IMR-90 (cell line): Measurements from ENCODE around the gene CCN5. TPM values are rescaled to one million over a fixed set of nuclear protein-coding genes. Genes with fewer than 3 reads are reported as not detected.

Source experiments
- ATAC-seq: fragments of 200-7000 bp; cut with Tn5 transposase; 2 replicates; pipeline ENCODE4 v1.9.1; 2020; ENCODE audit warnings: low read depth, mild to moderate bottlenecking, moderate library complexity
- BruUV-seq: library from RNA; stranded (reverse); fragments of 400-500 nt; replicated peaks from 2 replicates; lab custom pipeline; 2021; lab: Mats Ljungman, UMichigan
- CTCF ChIA-PET: fragments of 300-600 bp; formaldehyde crosslinking; extraction: SDS; loops from one replicate; lab custom pipeline; 2021; ENCODE audit warnings: antibody characterized with exemption; lab: Yijun Ruan, JAX
- POLR2A ChIA-PET: fragments of 300-600 bp; sonication (Branson Sonifier 250); formaldehyde crosslinking; loops from one replicate; lab custom pipeline; 2022; ENCODE audit warnings: antibody characterized with exemption; ENCODE audit not compliant: unreplicated experiment; lab: Charles Lee
- DNase-seq: peaks from one replicate; pipeline ENCODE4 v3.0.0; 2013
- H2AFZ ChIP-seq: replicated peaks from 2 replicates; pipeline ENCODE3; 2013; ENCODE audit warnings: low read length, mild to moderate bottlenecking; ENCODE audit not compliant: poor library complexity
- H2AK5ac ChIP-seq: 2 replicates; pipeline ENCODE4 v1.6.1; 2013; ENCODE audit warnings: low read depth, low read length, inconsistent platforms
- H2AK9ac ChIP-seq: replicated peaks from 2 replicates; pipeline ENCODE3; 2013; ENCODE audit warnings: mild to moderate bottlenecking, low read depth, low read length, moderate library complexity; ENCODE audit not compliant: poor library complexity
- H2BK120ac ChIP-seq: 2 replicates; pipeline ENCODE4 v1.6.1; 2013; ENCODE audit warnings: low read depth, low read length, inconsistent platforms
- H2BK15ac ChIP-seq: 3 replicates; pipeline ENCODE4 v1.6.1; 2013; ENCODE audit warnings: low read depth, low read length, inconsistent platforms
- H2BK20ac ChIP-seq: 2 replicates; pipeline ENCODE4 v1.6.1; 2013; ENCODE audit warnings: low read depth, mild to moderate bottlenecking, inconsistent platforms, low read length, moderate library complexity
- H2BK5ac ChIP-seq: 2 replicates; pipeline ENCODE4 v1.6.1; 2013; ENCODE audit warnings: mild to moderate bottlenecking, low read depth, low read length, inconsistent platforms; ENCODE audit not compliant: poor library complexity, severe bottlenecking
- H3K14ac ChIP-seq: replicated peaks from 2 replicates; pipeline ENCODE4 v1.6.1; 2013; ENCODE audit warnings: low read depth, low read length, inconsistent platforms
- H3K18ac ChIP-seq: 2 replicates; pipeline ENCODE4 v1.6.1; 2013; ENCODE audit warnings: low read depth, low read length, control low read depth
- H3K23ac ChIP-seq: 2 replicates; pipeline ENCODE4 v1.6.1; 2013; ENCODE audit warnings: low read depth, low read length, inconsistent platforms
- H3K27ac ChIP-seq: 2 replicates; pipeline ENCODE4 v1.5.1; 2013; ENCODE audit warnings: mild to moderate bottlenecking, control low read depth, low read length; ENCODE audit not compliant: insufficient read depth
- H3K27me3 ChIP-seq: 2 replicates; pipeline ENCODE4 v1.6.1; 2013; ENCODE audit warnings: low read length; ENCODE audit not compliant: control insufficient read depth, insufficient read depth
- H3K36me3 ChIP-seq: 2 replicates; pipeline ENCODE4 v1.6.1; 2013; ENCODE audit warnings: low read length, mixed read lengths; ENCODE audit not compliant: control insufficient read depth, insufficient read depth
- H3K4ac ChIP-seq: 2 replicates; pipeline ENCODE4 v1.6.1; 2013; ENCODE audit warnings: low read depth, low read length, inconsistent platforms
- H3K4me1 ChIP-seq: 2 replicates; pipeline ENCODE4 v1.6.1; 2013; ENCODE audit warnings: low read length, mixed read lengths; ENCODE audit not compliant: control insufficient read depth, insufficient read depth
- H3K4me2 ChIP-seq: 2 replicates; pipeline ENCODE4 v1.6.1; 2013; ENCODE audit warnings: low read depth, mild to moderate bottlenecking, control low read depth, low read length, moderate library complexity
- H3K4me3 ChIP-seq: 2 replicates; pipeline ENCODE4 v1.5.1; 2013; ENCODE audit warnings: low read depth, mild to moderate bottlenecking, control low read depth, low read length, moderate library complexity; ENCODE audit not compliant: insufficient read depth
- H3K56ac ChIP-seq: 2 replicates; pipeline ENCODE4 v1.6.1; 2013; ENCODE audit warnings: low read length, inconsistent platforms; ENCODE audit not compliant: insufficient read depth; ENCODE audit errors: extremely low read depth
- H3K79me1 ChIP-seq, 2 experiments: 2 replicates each; pipeline ENCODE4 v1.6.1; 2013; ENCODE audit warnings: low read length in 2 of 2, inconsistent platforms in 1 of 2, low read depth in 1 of 2
- H3K9ac ChIP-seq: 2 replicates; pipeline ENCODE4 v1.6.1; 2013; ENCODE audit warnings: low read depth, low read length, control low read depth
- H3K9me1 ChIP-seq: 2 replicates; pipeline ENCODE4 v1.6.1; 2013; ENCODE audit warnings: low read length, inconsistent platforms; ENCODE audit not compliant: insufficient read depth
- H3K9me3 ChIP-seq: 2 replicates; pipeline ENCODE4 v1.6.1; 2013; ENCODE audit warnings: low read length; ENCODE audit not compliant: control insufficient read depth, insufficient read depth
- H4K20me1 ChIP-seq: 2 replicates; pipeline ENCODE4 v1.6.1; 2013; ENCODE audit warnings: low read length, inconsistent platforms; ENCODE audit not compliant: insufficient read depth
- H4K5ac ChIP-seq: 2 replicates; pipeline ENCODE4 v1.6.1; 2013; ENCODE audit warnings: mild to moderate bottlenecking, low read depth, low read length, control low read depth
- H4K8ac ChIP-seq, 2 experiments: 2 replicates each; pipeline ENCODE4 v1.6.1; 2013; ENCODE audit warnings: low read depth in 2 of 2, low read length in 2 of 2, control low read depth in 1 of 2, inconsistent platforms in 1 of 2
- H4K91ac ChIP-seq: 2 replicates; pipeline ENCODE4 v1.6.1; 2013; ENCODE audit warnings: low read depth, low read length, inconsistent platforms; ENCODE audit not compliant: insufficient read depth
- BHLHE40 ChIP-seq: fragments of 150-350 bp; IDR thresholded peaks from 2 replicates; pipeline ENCODE4 v1.6.1; 2016; ENCODE audit warnings: mild to moderate bottlenecking, low read depth, low read length
- CEBPB ChIP-seq: IDR thresholded peaks from 2 replicates; pipeline ENCODE4 v1.6.1; 2012; ENCODE audit warnings: low read depth, low read length, improper control_type of control experiment
- CHD1 ChIP-seq: IDR thresholded peaks from 2 replicates; pipeline ENCODE4 v1.6.1; 2012; ENCODE audit warnings: low read depth, low read length, improper control_type of control experiment
- FOS ChIP-seq: fragments of 150-350 bp; IDR thresholded peaks from 2 replicates; pipeline ENCODE4 v1.6.1; 2016; ENCODE audit warnings: low read depth, low read length
- MAFK ChIP-seq: IDR thresholded peaks from 2 replicates; pipeline ENCODE4 v1.6.1; 2012; ENCODE audit warnings: low read depth, low read length, improper control_type of control experiment
- MAZ ChIP-seq: IDR thresholded peaks from 2 replicates; pipeline ENCODE4 v1.6.1; 2012; ENCODE audit warnings: low read depth, mild to moderate bottlenecking, low read length, improper control_type of control experiment, moderate library complexity, borderline replicate concordance
- MXI1 ChIP-seq: IDR thresholded peaks from 2 replicates; pipeline ENCODE4 v1.6.1; 2012; ENCODE audit warnings: low read depth, mild to moderate bottlenecking, low read length, moderate library complexity, borderline replicate concordance
- NFE2L2 ChIP-seq: fragments of 150-350 bp; IDR thresholded peaks from 2 replicates; pipeline ENCODE4 v1.6.1; 2016; ENCODE audit warnings: low read depth, mild to moderate bottlenecking, low read length
- RAD21 ChIP-seq: IDR thresholded peaks from 2 replicates; pipeline ENCODE4 v1.6.1; 2012; ENCODE audit warnings: low read length, improper control_type of control experiment
- RCOR1 ChIP-seq: IDR thresholded peaks from 2 replicates; pipeline ENCODE4 v1.6.1; 2012; ENCODE audit warnings: mild to moderate bottlenecking, low read length, improper control_type of control experiment; ENCODE audit not compliant: insufficient replicate concordance
- SMC3 ChIP-seq: fragments of 150-350 bp; IDR thresholded peaks from 2 replicates; pipeline ENCODE4 v1.6.1; 2016; ENCODE audit warnings: low read depth, mild to moderate bottlenecking, antibody characterized with exemption, low read length, moderate library complexity
- WGBS, 2 experiments: methylation state at CpG; one replicate each; pipeline versions ENCODE4 v1.1.5 to v1.1.7; 2013; ENCODE audit warnings: missing lambda C conversion rate in 2 of 2; ENCODE audit not compliant: insufficient read length in 1 of 2; ENCODE audit errors: extremely low coverage in 2 of 2; 5-methylcytosine and 5-hydroxymethylcytosine counted together
- dilution Hi-C: fragments of 300-500 bp; cut with HindIII; formaldehyde crosslinking; loops from one replicate; pipeline ENCODE4 v1.14.3; 2018; ENCODE audit warnings: low sequenced_read_pairs; ENCODE audit not compliant: unreplicated experiment
- in situ Hi-C: fragments of 300-500 bp; cut with MboI; formaldehyde crosslinking; loops from 3 replicates; pipeline ENCODE4 v1.14.3; 2019; ENCODE audit warnings: low sequenced_read_pairs, inconsistent platforms, mixed read lengths
- intact Hi-C: fragments of 100-400 bp; cut with micrococcal nuclease; formaldehyde crosslinking; loops from 2 replicates; pipeline ENCODE4 v1.10.0; 2022
- polyA plus RNA-seq, 3 experiments: library from polyadenylated mRNA; depleted of rRNA; stranded (reverse); fragments of >200 nt; gene quantifications; 2 replicates each; pipeline ENCODE4 v1.2.3, GENCODE V29; 2012; ENCODE audit warnings: low replicate concordance in 1 of 3
- total RNA-seq: library from RNA; depleted of rRNA; stranded (reverse); fragments of >200 nt; gene quantifications from 2 replicates; pipeline ENCODE4 v1.2.3, GENCODE V29; 2012
- TF ChIP-seq, protein P1 (sequence below): conservative IDR thresholded peaks from 2 replicates; pipeline ENCODE4 v1.5.1; 2012; ENCODE audit warnings: mild to moderate bottlenecking, low read depth, low read length, improper control_type of control experiment
- TF ChIP-seq, protein P2 (sequence below): fragments of 150-350 bp; IDR thresholded peaks from 2 replicates; pipeline ENCODE4 v1.6.1; 2017; ENCODE audit warnings: mild to moderate bottlenecking, antibody characterized with exemption, low read length, low read depth
- TF ChIP-seq, protein P3 (sequence below): fragments of 150-350 bp; IDR thresholded peaks from 2 replicates; pipeline ENCODE4 v1.6.1; 2016; ENCODE audit warnings: low read depth, mild to moderate bottlenecking, low read length, moderate library complexity, borderline replicate concordance

CCN5 gene
- total and polyA plus RNA-seq, 2 of the 4 experiments (the other 2 are of a cell fraction): not detected

DNA sequence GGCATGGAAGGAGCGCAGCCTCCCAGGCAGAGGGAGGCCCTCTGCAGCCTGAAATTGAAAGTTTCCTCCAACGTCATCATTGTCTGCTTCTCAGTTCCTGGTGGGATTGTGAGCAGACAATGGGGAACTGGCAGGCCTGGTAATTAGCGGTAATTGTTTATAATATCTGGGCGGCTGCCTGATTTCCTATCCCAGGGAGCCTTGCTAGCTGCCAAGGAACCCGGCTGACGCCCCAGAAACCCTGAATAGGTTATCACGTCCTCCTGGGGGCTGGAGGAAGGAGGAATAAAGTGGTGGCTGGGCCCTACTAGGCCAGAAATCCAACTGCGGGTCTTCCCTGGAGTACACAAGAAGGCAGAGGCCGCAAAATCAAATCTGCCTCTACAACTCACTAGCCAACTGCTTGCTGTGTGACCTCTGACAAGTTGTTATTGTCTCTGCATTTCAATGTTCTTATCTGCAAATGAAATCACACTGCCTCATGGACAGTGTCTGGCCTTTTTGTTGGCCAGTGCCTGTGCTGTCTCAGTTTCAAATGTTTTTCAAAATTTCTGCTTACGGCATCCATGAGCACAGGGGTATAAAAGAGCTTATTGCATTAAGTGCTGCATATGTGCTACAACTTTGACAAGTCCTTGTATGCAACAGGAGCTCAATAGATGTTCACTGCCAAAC is 47.4 kb downstream of the CCN5 start:
- no peak overlapping the region for H3K4me2 ChIP-seq
- in situ Hi-C loops: no loop called here
- peaks cover 4% of the 10 kb centered on the region; the same call in 1 of the 2 replicates for H3K9me1 ChIP-seq
- no peaks in the 10 kb centered on the region for H4K20me1 ChIP-seq
- no peak for ATAC-seq
- no peak overlapping the region for H2AK5ac ChIP-seq
- no peak overlapping the region for H2BK5ac ChIP-seq
- H3K4me1 ChIP-seq: no peaks in the 10 kb centered on the region
- no peak overlapping the region for H2BK20ac ChIP-seq
- dilution Hi-C loops: no loop called here
- no peak for DNase-seq
- H3K4ac ChIP-seq: no peak overlapping the region
- no peaks in the 10 kb centered on the region for H3K9me3 ChIP-seq
- intact Hi-C loops: no loop called here
- POLR2A ChIA-PET: no interaction called here
- no peak overlapping the region for H3K27ac ChIP-seq
- H3K23ac ChIP-seq: no peak overlapping the region
- BruUV-seq: no TSS peak
- CTCF ChIA-PET: no interaction called here
- no peak overlapping the region for H4K5ac ChIP-seq
- H3K14ac ChIP-seq: no peak overlapping the region
- H4K91ac ChIP-seq: no peak overlapping the region
- H3K4me3 ChIP-seq: no peak overlapping the region
- H2BK120ac ChIP-seq: no peak overlapping the region
- H2AK9ac ChIP-seq: no peak overlapping the region
- H2BK15ac ChIP-seq: no peak overlapping the region
- TF ChIP-seq SMC3 (no peak), CHD1 (no peak), RAD21 (no peak), MXI1 (no peak), BHLHE40 (no peak), MAZ (no peak), NFE2L2 (no peak), CEBPB (no peak), FOS (no peak), RCOR1 (no peak), MAFK (no peak)
- TF ChIP-seq, protein P1, sequence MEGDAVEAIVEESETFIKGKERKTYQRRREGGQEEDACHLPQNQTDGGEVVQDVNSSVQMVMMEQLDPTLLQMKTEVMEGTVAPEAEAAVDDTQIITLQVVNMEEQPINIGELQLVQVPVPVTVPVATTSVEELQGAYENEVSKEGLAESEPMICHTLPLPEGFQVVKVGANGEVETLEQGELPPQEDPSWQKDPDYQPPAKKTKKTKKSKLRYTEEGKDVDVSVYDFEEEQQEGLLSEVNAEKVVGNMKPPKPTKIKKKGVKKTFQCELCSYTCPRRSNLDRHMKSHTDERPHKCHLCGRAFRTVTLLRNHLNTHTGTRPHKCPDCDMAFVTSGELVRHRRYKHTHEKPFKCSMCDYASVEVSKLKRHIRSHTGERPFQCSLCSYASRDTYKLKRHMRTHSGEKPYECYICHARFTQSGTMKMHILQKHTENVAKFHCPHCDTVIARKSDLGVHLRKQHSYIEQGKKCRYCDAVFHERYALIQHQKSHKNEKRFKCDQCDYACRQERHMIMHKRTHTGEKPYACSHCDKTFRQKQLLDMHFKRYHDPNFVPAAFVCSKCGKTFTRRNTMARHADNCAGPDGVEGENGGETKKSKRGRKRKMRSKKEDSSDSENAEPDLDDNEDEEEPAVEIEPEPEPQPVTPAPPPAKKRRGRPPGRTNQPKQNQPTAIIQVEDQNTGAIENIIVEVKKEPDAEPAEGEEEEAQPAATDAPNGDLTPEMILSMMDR: no peak
- TF ChIP-seq, protein P2, sequence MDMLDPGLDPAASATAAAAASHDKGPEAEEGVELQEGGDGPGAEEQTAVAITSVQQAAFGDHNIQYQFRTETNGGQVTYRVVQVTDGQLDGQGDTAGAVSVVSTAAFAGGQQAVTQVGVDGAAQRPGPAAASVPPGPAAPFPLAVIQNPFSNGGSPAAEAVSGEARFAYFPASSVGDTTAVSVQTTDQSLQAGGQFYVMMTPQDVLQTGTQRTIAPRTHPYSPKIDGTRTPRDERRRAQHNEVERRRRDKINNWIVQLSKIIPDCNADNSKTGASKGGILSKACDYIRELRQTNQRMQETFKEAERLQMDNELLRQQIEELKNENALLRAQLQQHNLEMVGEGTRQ: no peak
- TF ChIP-seq, protein P3, sequence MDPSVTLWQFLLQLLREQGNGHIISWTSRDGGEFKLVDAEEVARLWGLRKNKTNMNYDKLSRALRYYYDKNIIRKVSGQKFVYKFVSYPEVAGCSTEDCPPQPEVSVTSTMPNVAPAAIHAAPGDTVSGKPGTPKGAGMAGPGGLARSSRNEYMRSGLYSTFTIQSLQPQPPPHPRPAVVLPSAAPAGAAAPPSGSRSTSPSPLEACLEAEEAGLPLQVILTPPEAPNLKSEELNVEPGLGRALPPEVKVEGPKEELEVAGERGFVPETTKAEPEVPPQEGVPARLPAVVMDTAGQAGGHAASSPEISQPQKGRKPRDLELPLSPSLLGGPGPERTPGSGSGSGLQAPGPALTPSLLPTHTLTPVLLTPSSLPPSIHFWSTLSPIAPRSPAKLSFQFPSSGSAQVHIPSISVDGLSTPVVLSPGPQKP: no peak
- H3K56ac ChIP-seq: no peak overlapping the region
- H3K79me1 ChIP-seq: no peaks in the 10 kb centered on the region
- H3K27me3 ChIP-seq: peaks cover 32% of the 10 kb centered on the region
- H4K8ac ChIP-seq: no peak overlapping the region
- no peak overlapping the region for H3K18ac ChIP-seq
- no peak overlapping the region for H3K9ac ChIP-seq
- H2AFZ ChIP-seq: no peak overlapping the region
- WGBS, 2 experiments: 67% methylated on average over 1 of the region's 10 CpGs; no CpG with 5 or more reads in 1 of the 2 experiments
- H3K36me3 ChIP-seq: no peaks in the 10 kb centered on the region
